Hypothalamus (tissue), 51 donors: ENCODE data around the gene OR2A25.

Experiments
- DNase-seq, 51 donors: peaks; one replicate each; lab custom pipeline; 2025; lab: John Stamatoyannopoulos, UW

OR2A25 gene

DNA sequence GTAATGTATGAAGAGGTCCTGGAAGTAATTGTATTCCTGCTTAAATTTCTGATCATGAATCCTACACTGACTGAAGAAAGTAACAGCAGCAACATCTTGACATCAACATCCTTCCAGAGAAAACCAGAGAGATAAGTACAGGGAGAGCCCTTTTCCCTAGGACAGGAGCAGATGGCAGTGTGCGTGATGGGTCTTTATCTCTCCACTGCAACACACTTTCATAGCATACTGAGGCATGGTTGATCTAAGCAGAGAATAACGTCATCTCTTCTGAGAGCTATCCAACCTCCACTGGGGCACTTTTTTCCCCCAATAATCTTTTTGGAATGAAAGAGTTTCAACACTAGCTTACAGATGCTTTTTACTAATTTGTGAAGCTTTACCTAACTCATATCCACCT is 342 bp downstream of the OR2A25 start:
- no peak for DNase-seq

DNA sequence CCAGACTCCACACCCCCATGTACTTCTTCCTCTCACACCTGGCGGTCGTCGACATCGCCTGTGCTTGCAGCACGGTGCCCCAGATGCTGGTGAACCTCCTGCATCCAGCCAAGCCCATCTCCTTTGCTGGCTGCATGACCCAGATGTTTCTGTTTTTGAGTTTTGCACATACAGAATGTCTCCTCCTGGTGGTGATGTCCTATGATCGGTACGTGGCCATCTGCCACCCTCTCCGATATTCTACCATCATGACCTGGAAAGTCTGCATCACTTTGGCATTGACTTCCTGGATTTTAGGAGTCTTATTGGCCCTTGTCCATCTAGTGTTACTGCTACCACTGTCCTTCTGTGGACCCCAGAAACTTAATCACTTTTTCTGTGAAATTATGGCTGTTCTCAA is 4.8 kb downstream of the OR2A25 start:
- DNase-seq: no peak

- no peak for DNase-seq
Observed at GRCh38 chr7:144085978-144086377, 16.4 kb downstream of the OR2A25 start, which contains the start of gene OR2A12. Gene OR2A12 (plus strand): TSS chr7:144086278. CDS start chr7:144095108, 8,830 bp downstream.

DNA sequence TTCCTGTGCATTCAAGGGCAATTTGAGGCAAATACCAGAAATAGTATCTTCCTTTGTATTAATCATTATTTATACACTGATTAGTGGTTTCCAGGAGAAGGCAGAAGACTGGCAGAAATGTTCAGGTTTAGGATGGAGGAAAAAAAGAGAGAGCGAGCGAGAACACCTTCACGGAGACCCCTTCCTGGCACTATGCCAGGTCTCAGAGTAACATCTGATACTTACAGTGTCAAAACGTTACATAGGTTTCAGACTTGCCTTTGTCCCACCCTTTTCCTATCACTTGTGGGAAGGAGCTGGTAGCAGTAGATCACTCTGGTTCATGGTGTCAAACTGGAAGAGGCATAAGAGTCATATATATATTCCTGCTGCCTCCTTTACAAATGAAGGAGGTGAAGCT is 17.1 kb downstream of the OR2A25 start:
- DNase-seq: no peak

GRCh38 chr7:144087230-144087629 is 17.6 kb downstream of the OR2A25 start:
- no peak for DNase-seq

DNA sequence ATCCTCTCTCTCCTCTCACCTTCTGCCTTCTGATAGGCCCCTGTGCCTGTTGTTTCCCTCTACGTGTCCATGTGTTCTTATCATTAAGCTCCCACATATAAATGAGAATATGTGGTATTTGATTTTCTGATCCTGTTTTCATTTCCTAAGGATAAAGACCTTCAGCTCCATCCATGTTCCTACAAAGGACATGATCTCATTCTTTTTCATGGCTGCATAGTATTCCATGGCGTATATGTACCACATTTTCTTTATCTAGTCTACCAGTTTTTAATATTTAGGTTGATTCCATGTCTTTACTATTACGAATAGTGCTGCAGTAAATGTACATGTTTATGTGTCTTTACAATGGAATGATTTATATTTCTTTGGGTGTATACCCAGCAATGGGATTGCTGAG is 21.1 kb downstream of the OR2A25 start:
- DNase-seq: no peak

DNA sequence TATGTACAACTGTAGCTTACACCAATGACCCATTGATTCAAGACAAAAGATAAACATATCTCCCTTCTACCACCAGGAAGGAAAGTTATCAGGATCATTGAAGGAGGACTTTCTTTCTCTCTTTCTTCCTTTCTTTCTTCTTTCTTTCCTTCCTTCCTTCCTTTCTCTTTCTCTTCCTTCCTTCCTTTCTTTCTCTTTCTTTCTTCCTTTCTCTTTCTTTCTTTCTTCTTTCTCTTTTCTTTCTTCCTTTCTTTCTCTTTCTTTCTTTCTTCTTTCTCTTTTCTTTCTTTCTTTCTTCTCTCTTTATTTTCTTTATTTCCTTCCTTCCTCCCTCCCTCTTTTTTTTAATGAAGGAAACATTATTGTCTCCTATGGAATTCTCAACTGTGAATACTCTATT is 29.2 kb downstream of the OR2A25 start:
- no peak for DNase-seq

DNA sequence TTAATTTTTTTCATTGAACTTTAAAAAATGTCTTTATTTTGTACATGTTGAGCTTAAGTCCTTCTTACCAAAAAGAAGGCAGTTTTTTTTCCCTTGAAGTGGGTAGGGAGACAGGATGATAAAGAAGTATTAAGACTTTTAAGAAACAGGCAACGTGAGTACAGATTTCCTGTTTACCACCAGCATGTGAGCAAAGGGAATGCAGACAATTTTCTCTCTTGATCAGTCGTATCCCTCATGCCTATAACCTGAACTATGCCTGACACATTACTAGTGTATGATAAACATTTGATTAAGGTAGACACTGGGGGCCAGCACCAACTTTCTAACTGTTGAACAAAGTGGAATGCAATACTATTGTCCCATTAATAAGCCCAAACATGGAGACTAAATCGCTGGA is 31.0 kb downstream of the OR2A25 start:
- DNase-seq: no peak

- DNase-seq: no peak
Observed at GRCh38 chr7:144102041-144102440, 32.4 kb downstream of the OR2A25 start.

- no peak for DNase-seq
Observed at GRCh38 chr7:144105211-144105610, 35.6 kb downstream of the OR2A25 start.

DNA sequence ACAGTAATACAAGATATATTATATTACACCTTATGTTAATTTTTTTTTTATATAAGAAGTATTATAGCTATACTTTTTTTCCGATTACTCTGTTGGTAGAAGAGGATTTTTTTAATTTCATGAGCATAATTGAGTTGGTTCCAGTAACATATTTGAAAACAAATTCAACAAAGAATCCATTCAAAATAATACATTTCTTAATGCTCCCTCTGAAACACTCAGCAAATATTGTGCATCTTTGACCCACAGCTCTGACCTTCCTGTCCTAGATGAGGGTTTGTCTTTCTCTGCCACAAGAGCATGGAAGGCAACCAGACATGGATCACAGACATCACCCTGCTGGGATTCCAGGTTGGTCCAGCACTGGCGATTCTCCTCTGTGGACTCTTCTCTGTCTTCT is 39.7 kb downstream of the OR2A25 start, which contains the start of gene OR2A2:
Gene OR2A2, plus strand, starts transcription at position 301 of the 400 bp plus-strand sequence. Its CDS starts 0 bp downstream, at position 301.
- no peak for DNase-seq

- no peak for DNase-seq
Observed at GRCh38 chr7:144110272-144110671, 40.7 kb downstream of the OR2A25 start.

- no peak for DNase-seq
Observed at GRCh38 chr7:144113651-144114050, 44.0 kb downstream of the OR2A25 start.

- no peak for DNase-seq
Observed at GRCh38 chr7:144118341-144118740, 48.7 kb downstream of the OR2A25 start.

GRCh38 chr7:144122876-144123275 is 53.3 kb downstream of the OR2A25 start, which contains the start of gene OR2A14:
Gene OR2A14 (plus strand): TSS chr7:144123176. CDS start chr7:144129113, 5,937 bp downstream.
- no peak for DNase-seq
